ENCODE results near the gene ZC3H4.

GRCh38 chr19:47093254-47093653 lies 20.3 kb downstream of the ZC3H4 start:
- no peak for TF ChIP-seq CTCF (IDR thresholded peaks at IDR 0.05)
- TF ChIP-seq POLR2A (IDR thresholded peaks at IDR 0.05) = no peak

Measured in thyroid gland (tissue), 4 donors.